Spleen (tissue), 11 donors: ENCODE measurements around the gene MTMR10. TPM values are rescaled to one million over a fixed set of nuclear protein-coding genes. Genes with fewer than 3 reads are reported as not detected.
A peak's percentile ranks its signal among the peaks of the same experiment; 100 is the strongest.

Source experiments
- DNase-seq: peaks from one replicate; pipeline ENCODE4 v3.0.0-alpha.2; 2020
- H3K27ac ChIP-seq, 8 donors: fragments of 200-600 bp; sonication (generic) in 7 of 8; 1 replicate in 4 of 8; 2 replicates in 4 of 8; pipeline versions ENCODE4 v1.5.0 to v1.8.0; 2016 to 2021; ENCODE audit warnings: inconsistent platforms in 4 of 8, mild to moderate bottlenecking in 4 of 8, moderate library complexity in 1 of 8
- H3K27me3 ChIP-seq, 7 donors: fragments of 200-600 bp; sonication (generic) in 6 of 7; replicated peaks in 1 of 7; 1 replicate in 4 of 7; 2 replicates in 3 of 7; pipeline versions ENCODE4 v1.5.0 to v1.8.0; 2016 to 2021; ENCODE audit warnings: inconsistent platforms in 3 of 7, mild to moderate bottlenecking in 1 of 7
- H3K36me3 ChIP-seq, 6 donors: fragments of 200-600 bp; sonication (generic) in 5 of 6; 1 replicate in 4 of 6; 2 replicates in 2 of 6; pipeline versions ENCODE4 v1.5.0 to v1.8.0; 2016 to 2021; ENCODE audit warnings: inconsistent platforms in 2 of 6
- H3K4me1 ChIP-seq, 6 donors: fragments of 200-600 bp; sonication (generic) in 5 of 6; 1 replicate in 3 of 6; 2 replicates in 3 of 6; pipeline versions ENCODE4 v1.5.0 to v1.8.0; 2016 to 2021; ENCODE audit warnings: inconsistent platforms in 3 of 6
- H3K4me3 ChIP-seq, 8 donors: fragments of 200-600 bp; sonication (generic) in 7 of 8; 1 replicate in 4 of 8; 2 replicates in 4 of 8; pipeline versions ENCODE4 v1.5.0 to v1.8.0; 2016 to 2021; ENCODE audit warnings: inconsistent platforms in 4 of 8, mild to moderate bottlenecking in 4 of 8, moderate library complexity in 2 of 8
- H3K9me3 ChIP-seq, 8 donors: fragments of 200-600 bp; sonication (generic) in 7 of 8; 1 replicate in 4 of 8; 2 replicates in 4 of 8; pipeline versions ENCODE4 v1.5.0 to v1.8.0; 2016 to 2021; ENCODE audit warnings: inconsistent platforms in 4 of 8
- CTCF ChIP-seq, 11 experiments: fragments of 200-600 bp in 7 of 11; fragments of 450-650 bp in 4 of 11; sonication (generic) in 4 of 11; IDR thresholded peaks in 8 of 11; conservative IDR thresholded peaks in 3 of 11; 1 replicate in 7 of 11; 2 replicates in 4 of 11; pipeline versions ENCODE4 v1.4.0 to v1.8.0; 2016 to 2021; ENCODE audit warnings: antibody characterized with exemption in 11 of 11, inconsistent platforms in 4 of 11, mild to moderate bottlenecking in 1 of 11
- POLR2A ChIP-seq, 3 donors: fragments of 450-650 bp; IDR thresholded peaks; one replicate each; pipeline ENCODE4 v1.5.1; 2017; ENCODE audit warnings: antibody characterized with exemption in 3 of 3, mild to moderate bottlenecking in 1 of 3
- POLR2AphosphoS5 ChIP-seq, 3 donors: sonication (generic); formaldehyde crosslinking; IDR thresholded peaks; one replicate each; pipeline ENCODE4 v1.5.1; 2017; ENCODE audit warnings: antibody characterized with exemption in 3 of 3
- WGBS, 5 donors: extraction: QIAGEN DNeasy Blood & Tissue Kit in 3 of 5; methylation state at CpG; one replicate each; pipeline versions ENCODE4 v1.1.5 to v1.1.7; 2013 to 2018; 5-methylcytosine and 5-hydroxymethylcytosine counted together
- intact Hi-C: fragments of 100-400 bp; cut with DNase I; formaldehyde crosslinking; loops from one replicate; pipeline ENCODE4 v1.15.0; 2023; ENCODE audit warnings: low total_unique reads
- polyA plus RNA-seq, 3 donors: library from polyadenylated mRNA; stranded (reverse); fragments of 200-250 nt; gene quantifications; one replicate each; pipeline ENCODE4 v1.2.1, GENCODE V29; 2013
- total RNA-seq, 7 donors: library from RNA; depleted of rRNA in 3 of 7; stranded (reverse); fragments of >200 nt in 3 of 7; fragmentation: NEBNext Ultra II Directional in 4 of 7; extraction: Animal tissue kit (Norgen Biotek cat#: 25700) in 4 of 7; gene quantifications; one replicate each; pipeline versions ENCODE4 v1.1.0 to v1.2.1, GENCODE V29; 2016 to 2021
- donor health status: healthy with polysubstance abuse.
- donor health status: DM: no; HTN: no; CAD: no; lungs with moderate emphysema.
- donor health status: DM: no; HTN: no; CAD: no.
- donor health status: Bipolar disorder and iron deficiency.
- donor health status: healthy.
- donor health status: DM: no; HTN: no; CAD: no.
- donor health status: DM: yes; HTN: yes; CAD: no.

MTMR10 gene
- total and polyA plus RNA-seq, 10 donors = 8.2 to 67.9 (median 48.3) TPM

- H3K4me1 ChIP-seq = peaks cover 0 to 18% (median 13%) of the 10 kb centered on the region in 6 donors
- H3K9me3 ChIP-seq = no peaks in the 10 kb centered on the region
- no peak overlapping the region for H3K27ac ChIP-seq
- no peak for DNase-seq
- no peaks in the 10 kb centered on the region for H3K27me3 ChIP-seq
- no peak for TF ChIP-seq POLR2A (IDR thresholded peaks at IDR 0.05)
- TF ChIP-seq POLR2AphosphoS5 (IDR thresholded peaks at IDR 0.05) = no peak
- TF ChIP-seq CTCF (IDR thresholded peaks at IDR 0.05 in 8 of 11, conservative IDR thresholded peaks at IDR 0.05 in 3 of 11) = no peak
- H3K36me3 ChIP-seq = no peaks in the 10 kb centered on the region
- no peak overlapping the region for H3K4me3 ChIP-seq
- 89 to 94% (median 91%) methylated on average over 10 of the region's 10 CpGs for WGBS, 5 donors
- intact Hi-C loops = no loop called here
Observed at GRCh38 chr15:31037731-31038477, 46.5 kb upstream of the MTMR10 start.

DNA sequence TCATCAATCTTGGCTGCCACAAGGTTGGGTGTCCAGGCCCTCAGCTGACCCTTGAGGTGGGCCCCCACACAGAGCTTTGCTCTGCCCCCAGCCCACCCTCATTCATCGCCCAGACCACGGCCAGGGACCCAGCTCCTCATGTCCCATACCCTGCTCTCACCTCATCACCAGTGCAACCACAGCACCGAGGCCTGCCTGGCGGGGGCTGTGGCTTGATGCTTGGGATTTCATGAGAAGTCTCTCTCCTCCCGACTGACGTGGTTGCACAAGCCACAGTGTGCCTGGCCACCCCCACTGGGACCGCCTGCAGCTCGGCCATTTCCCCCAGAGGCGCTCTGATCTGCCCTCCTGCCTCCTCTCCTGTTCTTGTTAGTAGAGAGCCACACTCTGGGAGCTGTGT lies 45.4 kb upstream of the MTMR10 start:
- TF ChIP-seq CTCF (IDR thresholded peaks at IDR 0.05 in 8 of 11, conservative IDR thresholded peaks at IDR 0.05 in 3 of 11) (no peak), POLR2A (IDR thresholded peaks at IDR 0.05) (no peak), POLR2AphosphoS5 (IDR thresholded peaks at IDR 0.05) (no peak)
- no peaks in the 10 kb centered on the region for H3K27me3 ChIP-seq
- no peak overlapping the region for H3K27ac ChIP-seq
- H3K4me1 ChIP-seq = peaks cover 0 to 23% (median 16%) of the 10 kb centered on the region in 6 donors
- H3K9me3 ChIP-seq = no peaks in the 10 kb centered on the region
- DNase-seq = no peak
- H3K4me3 ChIP-seq = no peak overlapping the region
- intact Hi-C loops = no loop called here
- H3K36me3 ChIP-seq = no peaks in the 10 kb centered on the region
- WGBS, 5 donors = 78 to 93% (median 91%) methylated on average over 9 of the region's 9 CpGs

DNA sequence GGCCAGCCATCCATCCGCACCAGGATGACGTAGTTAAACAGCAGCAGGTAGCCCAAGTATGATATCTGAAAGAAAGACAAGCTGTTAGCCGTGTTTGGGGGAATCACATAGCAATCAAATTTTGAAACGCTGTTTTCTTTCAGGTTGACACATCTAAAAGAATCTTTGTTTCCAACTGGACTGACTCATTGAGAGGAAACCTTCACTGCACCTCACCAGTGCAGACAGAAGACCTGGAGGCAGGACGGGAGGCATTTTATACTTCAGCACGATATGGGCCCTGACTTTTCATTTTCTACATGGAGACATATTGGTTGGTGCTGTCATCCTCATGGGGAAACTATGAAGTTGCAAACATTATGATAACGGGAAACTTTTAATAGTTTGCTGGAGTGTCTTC lies 44.2 kb upstream of the MTMR10 start:
- H3K27me3 ChIP-seq = no peaks in the 10 kb centered on the region
- no peaks in the 10 kb centered on the region for H3K9me3 ChIP-seq
- DNase-seq = no peak
- peak overlapping the region in 1 of 8 donors; percentile 22 for H3K27ac ChIP-seq
- no peak overlapping the region for H3K4me3 ChIP-seq
- H3K4me1 ChIP-seq = peaks cover 0 to 28% (median 19%) of the 10 kb centered on the region in 6 donors
- 72 to 90% (median 87%) methylated on average over 7 of the region's 7 CpGs for WGBS, 5 donors
- H3K36me3 ChIP-seq = no peaks in the 10 kb centered on the region
- intact Hi-C loops = no loop called here
- TF ChIP-seq CTCF (IDR thresholded peaks at IDR 0.05 in 8 of 11, conservative IDR thresholded peaks at IDR 0.05 in 3 of 11) (no peak), POLR2AphosphoS5 (IDR thresholded peaks at IDR 0.05) (no peak), POLR2A (IDR thresholded peaks at IDR 0.05) (no peak)

DNA sequence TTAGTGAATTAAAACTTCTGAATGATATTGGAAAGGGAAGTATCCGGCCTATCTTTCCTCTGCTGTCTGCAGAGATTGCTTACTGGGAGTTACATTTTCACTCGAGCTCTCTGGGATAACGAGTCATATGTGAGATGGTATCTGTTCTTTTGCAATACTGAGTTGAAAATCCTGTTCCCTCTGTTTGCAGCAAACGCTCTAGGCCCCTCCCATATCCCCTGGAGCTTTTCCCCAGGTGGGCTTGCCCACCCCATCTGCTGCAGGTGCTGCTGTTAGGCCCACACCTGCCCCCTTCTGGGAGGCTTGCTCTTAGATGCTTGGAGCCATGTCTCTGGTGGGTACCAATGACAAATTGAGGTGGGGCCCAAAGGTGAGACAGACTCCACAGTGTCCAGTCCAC lies 42.7 kb upstream of the MTMR10 start:
- Histone ChIP-seq H3K27me3 (no peaks in the 10 kb centered on the region), H3K4me3 (no peak overlapping the region), H3K36me3 (no peaks in the 10 kb centered on the region), H3K9me3 (no peaks in the 10 kb centered on the region), H3K27ac (peak overlapping the region in 1 of 8 donors; percentile 1), H3K4me1 (peaks cover 0 to 28% (median 19%) of the 10 kb centered on the region in 6 donors)
- no peak for DNase-seq
- 57 to 72% (median 62%) methylated on average over 4 of the region's 4 CpGs for WGBS, 5 donors
- intact Hi-C loops = no loop called here
- no peak for TF ChIP-seq CTCF (IDR thresholded peaks at IDR 0.05 in 8 of 11, conservative IDR thresholded peaks at IDR 0.05 in 3 of 11)
- no peak for TF ChIP-seq POLR2AphosphoS5 (IDR thresholded peaks at IDR 0.05)
- TF ChIP-seq POLR2A (IDR thresholded peaks at IDR 0.05) = no peak
